Measurements from ENCODE around the gene AKNAD1.

AKNAD1 gene

DNA sequence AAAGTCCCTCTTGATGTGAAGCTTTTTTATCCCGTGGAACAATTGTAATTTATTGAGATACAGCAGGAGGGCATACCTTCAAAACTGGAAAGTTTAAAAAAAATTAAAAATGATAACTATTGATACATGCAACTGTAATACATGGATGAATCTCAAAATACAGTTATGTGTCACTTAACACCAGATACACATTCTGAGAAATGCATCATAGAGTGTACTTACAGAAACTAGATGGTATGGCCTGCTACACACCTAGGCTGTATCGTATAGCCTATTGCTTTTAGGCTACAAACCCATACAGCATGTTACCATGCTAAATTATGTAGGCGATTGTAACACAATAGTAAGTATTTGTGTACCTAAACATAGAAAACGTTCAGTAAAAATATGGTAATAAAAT is 7.1 kb upstream of the AKNAD1 start:
- Histone ChIP-seq H3K4me2 (no peak overlapping the region), H3K4me1 (peaks cover 9% of the 10 kb centered on the region; the same call in 1 of the 2 replicates), H3K27me3 (no peaks in the 10 kb centered on the region), H3K4me3 (no peak overlapping the region), H3K27ac (no peak overlapping the region), H3K9ac (no peak overlapping the region), H4K20me1 (no peaks in the 10 kb centered on the region), H3K36me3 (no peaks in the 10 kb centered on the region), H3K9me3 (no peaks in the 10 kb centered on the region)
- no peak for TF ChIP-seq Cebpa-rat (IDR thresholded peaks at IDR 0.05)

GRCh38 chr1:108862698-108863477 is 6.0 kb upstream of the AKNAD1 start:
- Histone ChIP-seq H3K4me3 (no peak overlapping the region), H3K4me1 (peaks cover 9% of the 10 kb centered on the region; the same call in 1 of the 2 replicates), H3K4me2 (no peak overlapping the region), H3K27me3 (no peaks in the 10 kb centered on the region), H3K9ac (no peak overlapping the region), H4K20me1 (no peaks in the 10 kb centered on the region), H3K9me3 (no peaks in the 10 kb centered on the region), H3K36me3 (no peaks in the 10 kb centered on the region), H3K27ac (no peak overlapping the region)
- TF ChIP-seq Cebpa-rat (IDR thresholded peaks at IDR 0.05), result no peak

DNA sequence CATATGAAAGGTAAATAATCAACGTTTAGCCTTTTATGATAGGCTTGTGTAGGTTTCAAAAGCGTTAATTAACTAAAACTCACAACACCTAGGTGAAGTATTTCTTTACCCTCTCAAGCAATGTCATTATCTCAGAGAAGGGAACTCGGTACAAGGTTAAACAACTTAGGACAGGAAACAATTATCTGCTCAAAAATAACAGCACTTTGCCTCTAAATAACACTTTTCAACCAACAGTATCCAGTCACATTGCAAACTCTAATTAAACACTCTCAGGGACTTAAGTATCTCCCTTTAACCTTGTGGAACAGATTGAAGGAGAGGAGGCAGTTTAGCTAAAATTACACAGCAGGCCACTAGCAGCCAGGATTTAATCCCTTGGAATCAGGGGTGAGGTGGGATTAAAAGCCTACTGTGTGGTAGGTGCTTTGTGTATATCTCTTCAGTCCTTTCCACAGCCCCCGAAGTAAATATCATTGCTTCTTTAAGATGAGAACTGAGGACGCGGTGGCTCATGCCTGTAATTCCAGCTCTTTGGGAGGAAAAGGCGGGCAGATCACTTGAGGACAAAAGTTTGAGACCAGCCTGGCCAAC is 5.2 kb upstream of the AKNAD1 start:
- TF ChIP-seq Cebpa-rat (IDR thresholded peaks at IDR 0.05), result no peak
- Histone ChIP-seq H3K4me3 (no peak overlapping the region), H3K27me3 (no peaks in the 10 kb centered on the region), H3K9me3 (no peaks in the 10 kb centered on the region), H3K4me1 (peaks cover 9% of the 10 kb centered on the region; the same call in 1 of the 2 replicates), H3K4me2 (no peak overlapping the region), H3K36me3 (no peaks in the 10 kb centered on the region), H4K20me1 (no peaks in the 10 kb centered on the region), H3K9ac (no peak overlapping the region), H3K27ac (no peak overlapping the region)

DNA sequence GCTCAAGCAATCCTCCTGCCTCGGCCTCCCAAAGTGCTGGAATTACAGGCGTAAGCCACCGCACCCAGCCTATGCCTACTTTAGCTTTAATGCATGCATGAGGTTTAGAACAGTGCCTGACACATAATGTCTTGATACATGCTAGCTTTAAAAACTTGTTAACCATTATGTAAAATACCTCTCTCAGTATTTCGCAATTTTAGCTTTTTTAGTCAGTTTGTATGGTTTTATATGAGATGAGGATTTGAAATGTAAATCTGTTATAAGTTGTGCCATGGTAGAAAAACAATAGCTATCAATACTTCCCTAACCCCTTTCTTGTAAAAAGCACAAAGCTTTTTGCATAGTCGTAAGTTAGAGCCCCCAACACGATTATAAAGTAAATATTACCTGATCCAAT is 4.7 kb upstream of the AKNAD1 start:
- Histone ChIP-seq H3K4me2 (no peak overlapping the region), H3K27ac (no peak overlapping the region), H3K9ac (no peak overlapping the region), H3K27me3 (no peaks in the 10 kb centered on the region), H4K20me1 (no peaks in the 10 kb centered on the region), H3K36me3 (no peaks in the 10 kb centered on the region), H3K4me1 (peaks cover 9% of the 10 kb centered on the region; the same call in 1 of the 2 replicates), H3K4me3 (no peak overlapping the region), H3K9me3 (no peaks in the 10 kb centered on the region)
- TF ChIP-seq Cebpa-rat (IDR thresholded peaks at IDR 0.05), result peak; percentile 41; the same call in 1 of the 2 replicates

DNA sequence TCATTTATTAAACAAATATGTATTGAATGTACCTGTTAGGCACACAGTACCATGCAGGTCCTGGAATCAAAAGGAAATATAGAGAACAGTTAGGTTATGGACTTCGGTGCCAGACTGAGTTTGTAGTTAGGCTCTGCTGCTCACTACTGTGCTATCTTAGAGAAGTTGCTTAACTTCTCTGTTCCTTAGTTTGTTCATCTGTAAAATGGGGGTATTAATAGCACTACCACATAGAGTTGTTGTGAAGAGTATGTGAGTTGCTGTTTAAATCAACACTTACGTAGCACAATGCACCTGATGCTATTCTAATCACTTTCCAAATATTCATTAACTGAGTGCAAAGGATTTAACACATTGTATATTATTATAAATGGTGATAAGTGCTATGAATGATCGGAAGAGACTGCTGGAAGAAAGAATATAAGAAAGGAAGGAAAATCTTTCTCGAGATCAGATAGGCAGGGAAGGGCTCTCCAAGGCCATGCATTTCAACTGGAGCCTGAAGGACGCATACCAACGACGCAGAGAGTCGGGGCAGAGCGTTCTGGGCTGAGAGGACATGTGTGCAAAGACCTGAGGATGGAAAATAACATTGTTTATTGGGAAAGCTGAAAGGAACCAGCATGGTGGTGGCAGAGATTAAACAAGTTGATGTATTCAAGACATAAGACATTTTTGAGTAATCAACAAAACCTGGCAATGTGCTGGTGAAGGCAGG is 3.5 kb upstream of the AKNAD1 start:
- Histone ChIP-seq H3K9ac (no peak overlapping the region), H4K20me1 (no peaks in the 10 kb centered on the region), H3K4me2 (no peak overlapping the region), H3K4me1 (peaks cover 9% of the 10 kb centered on the region; the same call in 1 of the 2 replicates), H3K27ac (no peak overlapping the region), H3K9me3 (no peaks in the 10 kb centered on the region), H3K36me3 (no peaks in the 10 kb centered on the region), H3K27me3 (no peaks in the 10 kb centered on the region), H3K4me3 (no peak overlapping the region)
- TF ChIP-seq Cebpa-rat (IDR thresholded peaks at IDR 0.05), result no peak

DNA sequence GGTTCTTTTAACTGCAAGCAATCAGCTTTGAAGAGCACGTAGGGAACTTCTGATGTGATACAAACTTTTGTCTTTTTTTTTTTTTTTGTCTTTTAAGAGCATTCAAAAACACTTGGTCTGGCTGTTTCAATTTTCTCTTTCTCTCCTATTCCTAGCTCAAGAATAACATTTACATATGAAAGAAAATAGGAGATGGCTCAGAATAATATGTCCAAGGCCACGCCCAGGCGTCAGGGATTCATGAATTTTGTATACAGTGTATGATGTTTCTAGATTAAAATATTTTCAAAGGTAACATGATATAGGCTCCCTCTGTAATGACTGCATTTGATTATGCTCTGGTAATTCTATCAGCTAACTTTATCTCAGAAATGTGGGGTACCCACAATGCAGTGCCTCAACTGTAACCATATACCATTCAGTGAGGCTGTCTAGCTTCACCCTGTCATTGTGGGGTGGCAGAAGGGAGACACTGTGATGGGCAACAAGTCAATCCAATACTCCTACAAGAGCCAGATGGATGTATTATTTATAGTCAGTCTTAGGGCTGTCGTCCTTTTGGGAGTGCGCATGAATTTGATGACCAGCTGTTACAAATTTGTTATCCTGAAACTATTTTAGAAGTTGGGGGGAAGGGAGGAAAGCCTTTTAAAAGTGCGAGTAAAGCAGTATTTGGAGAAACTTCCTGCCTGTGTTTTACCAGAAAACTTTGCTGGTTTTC is 1.5 kb upstream of the AKNAD1 start:
- H3K4me1 ChIP-seq, result peaks cover 18% of the 10 kb centered on the region
- H3K36me3 ChIP-seq, result no peaks in the 10 kb centered on the region

DNA sequence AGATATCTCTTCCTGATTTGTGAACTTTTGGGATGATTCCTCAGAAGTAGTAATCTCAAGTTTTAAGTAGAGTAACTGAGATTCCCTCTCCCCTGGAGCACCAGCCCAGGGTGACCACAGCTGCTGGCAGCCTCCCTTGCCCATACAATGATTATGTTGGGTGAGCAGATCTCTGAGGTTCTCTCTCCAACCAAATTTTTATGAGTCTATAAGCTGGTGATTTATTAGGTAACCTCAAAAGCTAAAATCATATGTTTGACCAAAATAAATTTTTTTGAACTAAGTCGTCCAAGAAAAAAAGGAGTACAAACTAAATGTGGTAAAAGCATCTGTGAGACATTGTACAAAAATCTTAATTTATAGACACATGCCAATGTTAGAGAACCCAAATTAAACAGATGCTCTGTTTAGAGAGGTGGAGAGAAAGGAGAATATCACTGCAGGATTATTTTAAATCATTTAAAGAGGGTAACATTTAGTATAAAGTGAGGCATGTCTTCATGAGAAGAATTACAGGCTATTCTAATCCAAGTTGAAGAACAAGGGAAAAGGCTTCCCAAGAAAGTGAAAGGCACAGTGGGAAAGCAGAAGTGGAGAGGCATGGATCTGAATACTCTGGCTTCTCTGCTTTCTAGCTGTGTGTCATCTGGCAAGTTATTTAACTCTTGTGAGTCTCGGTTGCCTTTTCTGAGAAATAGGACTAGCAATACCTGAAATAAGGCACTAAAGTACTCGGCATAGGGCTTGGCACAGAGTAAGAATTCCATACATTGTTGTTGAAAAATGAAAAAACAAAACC is 2.5 kb downstream of the AKNAD1 start:
- peaks cover 49% of the 10 kb centered on the region for H3K4me1 ChIP-seq
- no peak for TF ChIP-seq Cebpa-rat (IDR thresholded peaks at IDR 0.05)
- no peaks in the 10 kb centered on the region for H3K27me3 ChIP-seq
- no peak overlapping the region for H3K9ac ChIP-seq
- no peaks in the 10 kb centered on the region for H3K9me3 ChIP-seq
- H3K4me2 ChIP-seq, result 0 out of 2 replicates have a peak overlapping the region, but pooled peaks have one; percentile 73
- H4K20me1 ChIP-seq, result no peaks in the 10 kb centered on the region
- H3K36me3 ChIP-seq, result no peaks in the 10 kb centered on the region
- peak overlapping the region; percentile 79 for H3K27ac ChIP-seq
- no peak overlapping the region for H3K4me3 ChIP-seq

More for the DNA sequence above, 1.5 kb upstream of the AKNAD1 start:
- Histone ChIP-seq H3K9me3 (no peaks in the 10 kb centered on the region), H3K4me2 (no peak overlapping the region), H3K4me3 (no peak overlapping the region), H3K27me3 (no peaks in the 10 kb centered on the region), H4K20me1 (no peaks in the 10 kb centered on the region), H3K9ac (no peak overlapping the region), H3K27ac (no peak overlapping the region)
- no peak for TF ChIP-seq Cebpa-rat (IDR thresholded peaks at IDR 0.05)

DNA sequence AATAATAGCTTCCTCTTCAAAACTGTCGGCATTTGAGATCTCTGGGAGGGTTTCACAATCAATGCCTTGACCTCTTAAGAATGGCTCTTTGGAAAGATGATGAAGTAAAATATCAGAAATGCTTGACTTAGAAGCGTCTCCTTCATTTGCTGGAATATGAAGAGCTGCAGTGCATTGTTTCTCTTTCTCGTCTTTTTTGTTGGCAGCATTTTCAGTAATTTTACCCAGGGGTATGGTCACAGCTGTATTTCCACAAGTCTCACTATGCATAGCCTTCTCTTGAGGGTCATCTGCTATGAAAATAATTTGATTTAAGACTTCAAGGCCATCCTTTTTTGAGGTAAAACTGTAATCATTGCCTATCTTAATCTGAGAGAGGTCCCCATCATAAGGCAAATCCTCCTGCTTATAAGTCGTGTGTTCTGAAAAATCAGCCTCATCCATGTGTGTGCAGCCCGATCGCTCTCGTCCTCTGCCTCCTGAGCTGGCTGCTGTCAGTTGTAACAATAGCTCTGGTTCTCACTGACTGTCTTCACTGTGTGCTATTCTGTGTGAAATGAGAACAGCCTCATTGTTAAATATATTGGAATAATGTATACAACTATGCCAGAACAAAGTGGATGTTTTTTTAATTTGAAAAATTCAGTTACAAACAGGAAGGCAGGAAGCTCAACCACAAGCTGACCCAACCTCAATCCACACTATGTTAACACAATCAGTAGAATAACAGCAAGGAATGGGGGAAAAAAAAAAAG is 4.5 kb downstream of the AKNAD1 start:
- Histone ChIP-seq H3K9ac (peak overlapping the region; percentile 57), H3K27me3 (no peaks in the 10 kb centered on the region)

More for the DNA sequence above, 4.5 kb downstream of the AKNAD1 start:
- H3K36me3 ChIP-seq, result no peaks in the 10 kb centered on the region
- H3K27ac ChIP-seq, result peak overlapping the region; percentile 79
- peak overlapping the region; percentile 73 for H3K4me2 ChIP-seq
- no peak for TF ChIP-seq Cebpa-rat (IDR thresholded peaks at IDR 0.05)
- peak overlapping the region; percentile 22; the same call in 1 of the 2 replicates for H3K4me3 ChIP-seq
- H3K9me3 ChIP-seq, result no peaks in the 10 kb centered on the region
- H3K4me1 ChIP-seq, result peaks cover 65% of the 10 kb centered on the region
- H4K20me1 ChIP-seq, result no peaks in the 10 kb centered on the region
